H1 (cell line): ENCODE measurements around the gene DOCK3. TPM values are rescaled to one million over a fixed set of nuclear protein-coding genes. Genes with fewer than 3 reads are reported as not detected.

ENCODE experiments used
- CBX8 ChIP-seq: fragments of 300-800, 300-1000 bp; sonication (generic); IDR thresholded peaks from 2 replicates; pipeline ENCODE4 v1.7.1; 2016; ENCODE audit warnings: low read depth, low read length, borderline replicate concordance
- CTBP2 ChIP-seq: IDR thresholded peaks from 2 replicates; pipeline ENCODE4 v1.7.0; 2011; ENCODE audit warnings: borderline replicate concordance, mild to moderate bottlenecking, moderate library complexity, mixed read lengths, low read length; ENCODE audit not compliant: insufficient read depth, insufficient read length
- E2F6 ChIP-seq: IDR thresholded peaks from 2 replicates; pipeline ENCODE4 v1.6.1; 2012; ENCODE audit warnings: inconsistent platforms
- FOSL1 ChIP-seq: IDR thresholded peaks from 2 replicates; pipeline ENCODE4 v1.6.1; 2011; ENCODE audit warnings: mild to moderate bottlenecking, low read depth, low read length, moderate library complexity; ENCODE audit not compliant: insufficient read depth
- GABPA ChIP-seq: IDR thresholded peaks from 2 replicates; pipeline ENCODE4 v1.6.1; 2011; ENCODE audit warnings: mild to moderate bottlenecking, low read length, moderate library complexity, borderline replicate concordance; ENCODE audit not compliant: insufficient read depth
- MAX ChIP-seq: IDR thresholded peaks from 2 replicates; pipeline ENCODE4 v1.6.1; 2012; ENCODE audit warnings: inconsistent platforms
- SIX5 ChIP-seq: IDR thresholded peaks from 2 replicates; pipeline ENCODE4 v1.6.1; 2011; ENCODE audit warnings: mild to moderate bottlenecking, low read depth, low read length
- TEAD4 ChIP-seq: IDR thresholded peaks from 2 replicates; pipeline ENCODE4 v1.6.1; 2012; ENCODE audit warnings: low read depth, low read length, inconsistent platforms, mixed read lengths
- polyA plus RNA-seq, 7 experiments: library from polyadenylated mRNA; depleted of rRNA in 3 of 7; stranded (reverse) in 5 of 7; unstranded in 2 of 7; fragments of >200 nt in 5 of 7; fragments of 200-250 nt in 2 of 7; gene quantifications; 1 replicate in 5 of 7; 2 replicates in 1 of 7; 4 replicates in 1 of 7; pipeline versions ENCODE4 v1.2.1 to v1.2.3, GENCODE V29; 2011 to 2013; ENCODE audit warnings: missing spikeins in 2 of 7, mixed read lengths in 2 of 7
- total RNA-seq: library from RNA; stranded (reverse); fragmentation: NEBNext Ultra II Directional; extraction: Animal tissue kit (Norgen Biotek cat#: 25700); gene quantifications from 2 replicates; pipeline ENCODE4 v1.2.1, GENCODE V29; 2021

The DOCK3 gene
- total and polyA plus RNA-seq, 2 of the 8 experiments (the other 6 are each of a cell fraction or from before 2014, with no cell fraction given): 2.7 to 5.0 TPM

- TF ChIP-seq CTBP2: no peak
- no peak for TF ChIP-seq TEAD4
- no peak for TF ChIP-seq FOSL1
- TF ChIP-seq E2F6: no peak
- TF ChIP-seq MAX: no peak
- TF ChIP-seq CBX8: no peak
- no peak for TF ChIP-seq SIX5
- TF ChIP-seq GABPA: no peak
These were observed 706.0 kb downstream of the DOCK3 start (continued) for GRCh38 chr3:51380601-51381332.
